Stimulated activated CD4-positive, alpha-beta T cell treated with anti-CD3 and anti-CD28 coated beads, Interleukin-1b, Interleukin-23, amount 100 ng/mL, for 24 hours (primary cell): Measurements from ENCODE around the gene RHOG.
"Not testable (repeated sequence)": the region's sequence is repeated elsewhere in the genome, so short reads cannot be mapped to it uniquely, and the experiment has no call there.

Source experiments
- DNase-seq, 4 experiments: peaks; one replicate each; pipeline ENCODE4 v3.0.0-alpha.2; 2020; ENCODE audit warnings: low read depth in 4 of 4, low spot score in 1 of 4

The RHOG gene

DNA sequence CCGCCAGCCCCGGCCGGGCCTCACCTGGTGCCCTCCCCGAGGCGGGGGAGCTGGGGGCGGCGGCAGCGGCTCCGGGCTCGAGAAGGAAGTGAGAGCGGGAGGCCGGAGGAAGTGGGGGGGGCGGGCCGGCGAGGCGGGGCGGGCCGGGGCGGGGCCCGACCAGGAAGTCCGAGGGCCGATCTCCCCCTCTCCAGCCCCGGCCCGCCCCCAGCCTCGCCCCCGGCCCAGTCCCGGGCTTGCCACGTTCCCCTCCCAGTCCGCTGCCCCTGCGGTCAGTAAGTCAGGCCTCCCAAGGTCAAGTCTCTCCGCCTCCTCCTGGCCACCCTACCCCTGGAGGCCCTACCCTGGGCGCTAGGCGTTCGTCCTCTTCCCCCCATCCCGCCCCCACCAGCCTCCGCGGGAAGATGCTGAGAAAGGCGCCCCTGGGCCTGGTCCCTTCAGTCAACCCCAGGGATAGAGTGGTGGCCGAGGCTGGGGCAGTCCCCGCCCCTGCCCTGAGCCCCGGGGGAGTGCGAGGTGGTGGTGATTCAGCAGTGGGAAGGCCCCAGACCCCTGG lies at the start of gene RHOG:
TSS of gene RHOG (minus strand) at position 90 of the 556 bp plus-strand sequence. CDS start 12,821 bp downstream, outside the sequence.
- DNase-seq = peak in 3 of 4 experiments; percentile 45 to 93 (median 52)

DNA sequence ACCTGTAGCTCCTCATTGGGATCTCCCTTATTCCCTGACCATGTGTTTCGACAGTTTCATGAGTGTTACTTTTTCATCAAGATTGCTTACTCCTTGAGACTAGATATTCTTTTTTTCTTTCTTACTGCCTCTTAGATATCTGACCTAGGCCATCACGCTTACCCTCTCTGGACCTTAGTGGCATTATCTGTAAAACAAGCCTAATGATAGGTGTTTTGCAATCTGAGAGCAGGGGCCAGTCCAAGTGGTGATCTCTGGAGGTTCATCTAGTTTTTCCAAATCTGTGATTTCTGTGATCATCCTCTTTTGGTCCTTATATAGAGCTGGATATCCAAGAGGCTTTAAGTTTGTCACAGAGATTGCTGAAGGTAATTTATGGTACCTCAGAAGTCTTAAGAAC lies 49.3 kb upstream of the RHOG start:
- DNase-seq = no peak

DNA sequence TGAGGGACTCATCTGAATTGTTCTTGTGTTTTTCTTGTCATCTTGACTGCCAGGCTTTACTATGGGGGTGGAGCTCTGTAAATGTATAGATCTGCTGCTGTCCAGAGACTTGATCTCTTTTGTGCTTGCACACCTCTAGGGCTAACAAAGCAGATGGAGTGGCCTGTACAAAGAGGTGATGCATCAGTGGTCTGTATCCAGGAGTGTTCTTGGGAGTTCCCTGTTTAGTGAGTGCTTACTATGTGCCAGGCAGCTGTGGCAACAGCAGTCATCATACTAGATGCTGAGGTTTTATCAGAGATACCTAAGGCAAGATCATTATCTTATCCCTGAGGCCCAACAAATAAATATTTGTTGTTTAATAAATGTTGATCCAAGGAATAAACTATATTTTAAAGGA lies 48.1 kb upstream of the RHOG start:
- DNase-seq = no peak

DNA sequence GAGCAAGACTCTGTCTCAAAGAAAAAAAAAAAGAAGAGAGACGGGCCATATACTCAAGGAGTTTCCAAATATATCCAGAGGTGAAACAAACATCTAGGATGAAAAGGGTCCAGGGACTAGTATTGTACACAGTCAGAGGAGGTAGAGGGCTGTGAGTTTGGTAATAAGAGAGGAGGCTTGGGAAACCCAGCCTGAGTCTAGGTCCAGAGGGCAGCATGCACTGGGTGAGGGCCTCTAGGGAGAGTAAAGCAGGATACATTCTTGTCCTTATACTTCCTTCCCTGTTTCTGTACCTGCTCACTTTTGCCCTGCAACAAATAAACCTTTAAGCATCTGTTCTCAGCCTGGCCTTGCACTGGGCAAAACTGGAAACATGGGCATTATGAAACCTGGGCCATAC lies 46.2 kb upstream of the RHOG start:
- no peak for DNase-seq

DNA sequence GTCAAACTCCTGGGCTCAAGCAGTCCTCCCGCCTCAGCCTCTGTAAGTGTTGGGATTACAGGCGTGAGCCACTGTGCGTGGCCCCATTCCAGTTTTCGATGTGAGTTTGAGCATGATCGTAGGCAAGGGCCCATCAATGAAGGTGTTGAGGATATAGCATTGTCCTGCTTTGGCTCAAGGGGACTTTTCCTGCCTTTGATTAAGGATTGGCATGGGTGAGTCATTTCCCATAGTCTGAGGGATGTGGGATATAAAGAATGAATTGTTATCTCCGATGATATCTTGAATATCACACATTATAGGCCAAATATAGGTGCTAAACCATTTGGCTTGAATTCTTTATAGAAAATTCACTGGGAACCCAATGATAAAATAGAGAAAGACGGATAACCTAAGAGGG lies 45.1 kb upstream of the RHOG start:
- no peak for DNase-seq

DNA sequence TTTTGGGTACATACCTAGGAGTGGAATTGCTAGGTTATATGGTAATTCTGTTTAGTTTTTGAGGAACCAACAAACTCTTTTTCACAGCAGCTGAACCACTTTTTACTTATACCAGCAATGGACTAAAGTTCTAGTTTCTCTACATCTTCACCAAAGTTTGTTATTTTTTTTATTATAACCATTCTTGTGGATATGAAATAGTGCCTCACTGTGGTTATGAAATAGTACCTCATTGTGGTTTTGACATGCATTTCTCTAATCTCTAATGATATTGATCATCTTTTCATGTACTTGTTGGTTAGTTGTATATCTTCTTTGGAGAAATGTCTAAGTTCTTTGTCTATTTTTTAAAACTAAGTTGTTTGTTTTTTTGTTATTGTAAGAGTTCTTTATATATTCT lies 41.9 kb upstream of the RHOG start:
- DNase-seq = no peak

DNA sequence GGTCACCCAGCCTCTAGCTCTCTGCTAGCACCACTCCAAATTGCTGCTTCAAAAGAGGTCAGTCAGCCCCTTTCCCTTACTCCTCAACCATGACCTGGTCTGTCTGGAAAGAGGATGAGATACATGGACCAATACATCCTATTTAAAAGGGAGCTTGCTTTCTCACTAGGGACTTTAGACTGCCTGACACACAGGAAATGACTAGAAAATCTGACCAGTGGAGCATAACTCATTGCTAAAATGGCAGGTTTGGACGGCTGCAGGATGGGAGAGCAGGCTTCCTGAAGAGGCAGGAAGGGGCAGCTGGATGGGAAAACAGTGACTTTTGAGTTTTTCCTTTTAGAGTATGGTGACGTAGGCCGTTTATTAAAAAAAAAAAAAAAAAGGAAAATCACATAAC lies 40.0 kb upstream of the RHOG start:
- DNase-seq = no peak

DNA sequence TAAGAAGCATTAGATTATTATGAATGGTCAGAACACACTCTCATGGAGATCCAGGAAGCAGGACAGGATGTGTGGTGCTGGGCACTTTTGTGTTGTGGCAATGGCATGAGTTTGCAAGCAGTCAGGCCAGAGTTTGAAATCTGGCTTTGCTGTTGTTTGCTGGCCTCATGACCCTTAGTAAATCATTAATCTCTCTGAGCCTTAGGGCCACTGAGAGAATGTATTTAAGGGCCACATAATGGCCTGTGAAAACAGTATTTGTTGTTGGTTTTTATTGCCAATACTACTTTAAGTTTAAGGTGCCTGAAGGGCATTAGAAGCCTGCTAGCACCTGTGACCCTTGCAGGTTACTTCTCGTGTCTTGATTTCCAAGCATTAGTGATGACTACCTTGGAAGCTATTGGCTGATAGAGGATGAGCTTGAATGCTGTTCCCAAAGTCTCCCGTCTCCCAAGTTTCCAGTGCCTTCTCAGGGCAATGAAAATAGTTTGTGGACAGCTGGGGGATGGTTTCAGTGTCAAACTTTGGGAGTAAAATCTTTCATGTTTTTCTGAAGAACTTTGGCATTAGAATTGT lies 39.3 kb upstream of the RHOG start:
- no peak for DNase-seq

DNA sequence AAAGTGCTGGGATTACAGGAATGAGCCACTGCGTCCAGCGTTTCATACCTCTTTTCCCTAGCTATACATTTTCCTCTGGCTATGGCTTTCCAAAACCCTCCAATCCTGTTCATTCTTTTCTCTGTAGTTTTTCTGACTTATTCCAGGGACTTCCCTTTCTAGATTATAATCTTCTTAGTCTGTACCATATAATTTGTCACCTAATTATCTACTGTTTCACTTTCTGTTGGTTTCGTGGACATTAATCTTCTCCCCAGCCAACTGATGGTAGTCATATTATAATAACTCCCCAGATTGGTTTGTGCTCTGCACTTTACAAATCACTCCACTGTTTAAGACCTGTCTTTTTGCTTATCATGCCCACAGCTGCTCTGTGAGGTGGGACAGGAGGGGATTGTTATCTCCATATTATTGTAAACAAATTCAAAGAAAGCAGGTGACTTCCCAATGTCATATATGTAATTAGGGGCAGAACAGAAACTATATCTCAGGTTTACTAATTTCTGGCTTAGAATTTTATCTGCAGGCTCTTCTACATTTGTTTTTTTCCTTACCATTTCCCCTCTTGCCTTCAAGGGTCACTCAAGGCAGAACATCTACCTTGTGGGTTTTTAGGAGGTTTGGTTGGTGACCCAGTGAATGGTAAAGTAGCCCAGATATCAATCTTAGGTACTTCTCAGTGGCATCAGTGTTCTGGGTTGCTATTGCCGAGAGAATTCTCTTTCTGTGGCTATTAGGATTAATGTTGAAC lies 38.6 kb upstream of the RHOG start:
- no peak for DNase-seq

DNA sequence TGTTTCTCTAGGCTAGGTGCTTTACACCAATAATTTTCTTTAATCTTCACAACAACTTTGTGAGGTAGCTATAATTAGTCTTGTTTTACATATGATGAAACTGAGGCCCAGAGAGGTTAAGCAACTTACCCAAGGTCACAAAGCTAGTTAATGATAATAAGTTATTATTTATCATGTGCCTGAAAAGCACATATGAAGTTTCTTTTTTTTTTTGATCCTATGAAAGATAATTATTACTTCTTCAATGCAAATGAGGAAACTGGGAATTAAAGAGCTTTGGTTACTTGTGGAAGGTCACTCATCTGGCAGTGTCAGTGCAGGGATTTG lies 37.5 kb upstream of the RHOG start:
- DNase-seq = no peak

DNA sequence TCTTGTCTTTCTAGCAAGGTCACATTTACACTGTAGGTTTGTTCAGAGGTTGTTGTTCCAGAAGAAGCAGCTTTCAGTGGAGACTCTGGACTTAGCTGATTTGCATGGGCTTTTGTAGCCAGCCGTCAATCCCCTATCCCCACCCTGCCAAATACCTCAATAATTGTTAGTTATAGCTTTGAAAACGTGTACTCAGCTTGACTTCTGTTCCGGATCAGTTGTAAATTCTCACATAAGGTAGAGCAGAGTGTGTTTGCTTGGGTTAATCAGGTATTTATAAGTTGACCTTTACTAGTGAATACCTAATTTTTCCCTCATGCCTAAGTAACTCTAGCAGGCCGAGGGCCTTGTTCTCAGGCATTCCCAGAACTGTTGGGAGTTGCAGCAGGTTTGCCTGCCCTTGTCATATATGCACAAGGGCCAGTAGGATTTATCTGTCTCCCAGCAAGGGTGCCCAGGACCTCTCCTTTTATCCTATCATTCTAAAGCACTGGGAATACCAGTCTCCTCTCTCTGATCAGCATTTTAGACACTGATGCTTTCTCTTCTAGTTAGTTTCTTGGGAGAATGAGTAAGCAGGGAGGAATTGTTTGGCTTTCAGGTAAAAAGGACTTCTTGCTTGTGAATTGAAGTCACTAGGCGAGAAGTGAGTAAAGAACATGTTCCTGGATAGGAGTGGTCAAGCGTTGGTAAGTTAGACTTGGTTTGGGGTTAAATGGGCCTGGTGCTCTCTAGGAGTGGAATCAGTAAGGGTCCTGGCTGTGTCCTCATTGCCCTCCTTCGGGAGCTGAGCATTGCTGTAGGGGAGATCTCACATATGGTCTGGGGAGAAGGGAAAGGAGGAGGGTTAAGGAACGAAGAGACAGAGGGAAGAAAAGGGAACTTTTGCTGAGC lies 36.9 kb upstream of the RHOG start:
- no peak for DNase-seq

DNA sequence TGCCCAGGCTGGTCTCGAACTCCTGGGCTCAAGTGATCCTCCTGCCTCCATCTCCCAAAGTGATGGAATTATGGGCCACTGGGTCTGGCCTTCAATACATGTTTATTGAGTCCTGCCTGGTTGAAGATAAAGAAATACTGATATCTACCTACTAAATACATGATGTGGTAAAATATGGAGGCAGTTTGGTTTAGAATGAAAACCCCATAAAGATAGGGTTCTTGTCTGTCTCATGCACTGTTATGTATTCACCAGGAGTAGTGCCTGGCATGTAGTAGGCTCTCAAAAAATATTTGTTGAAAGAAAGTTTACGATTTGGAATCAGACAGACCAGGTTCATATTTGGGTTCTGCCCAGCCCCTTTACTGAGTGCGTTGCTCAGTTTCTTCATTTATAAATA lies 35.9 kb upstream of the RHOG start:
- no peak for DNase-seq

DNA sequence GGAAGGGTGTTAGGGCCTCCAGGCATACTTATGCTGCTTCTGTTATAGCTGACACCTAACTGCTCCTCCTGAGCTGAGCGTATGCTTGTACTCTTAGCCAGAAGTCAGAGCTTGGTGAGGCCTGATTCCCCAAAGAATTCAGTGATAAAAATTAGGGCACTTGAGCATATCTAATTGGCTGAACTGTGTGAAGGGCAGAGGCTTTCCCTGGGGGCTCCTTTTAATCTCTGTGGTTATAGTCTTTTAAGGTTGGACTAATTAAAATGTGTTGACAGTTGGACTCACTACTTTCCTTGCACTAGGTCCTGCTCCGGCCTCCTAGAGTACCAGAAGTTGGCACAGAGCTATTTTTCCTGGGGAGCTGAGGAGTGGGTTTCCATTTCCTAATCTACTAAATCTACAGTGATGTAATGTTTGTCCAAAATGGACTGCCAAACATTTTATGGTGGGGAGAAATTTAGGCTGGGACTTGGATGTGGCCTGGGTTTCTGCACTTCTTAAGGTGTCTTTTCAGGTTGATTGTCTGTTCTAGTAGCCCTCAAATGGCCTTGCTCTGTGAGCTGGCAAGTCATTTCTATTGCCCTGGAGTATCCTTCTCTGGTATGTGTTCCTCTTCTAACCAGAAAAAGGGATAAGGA lies 33.1 kb upstream of the RHOG start:
- DNase-seq = no peak

DNA sequence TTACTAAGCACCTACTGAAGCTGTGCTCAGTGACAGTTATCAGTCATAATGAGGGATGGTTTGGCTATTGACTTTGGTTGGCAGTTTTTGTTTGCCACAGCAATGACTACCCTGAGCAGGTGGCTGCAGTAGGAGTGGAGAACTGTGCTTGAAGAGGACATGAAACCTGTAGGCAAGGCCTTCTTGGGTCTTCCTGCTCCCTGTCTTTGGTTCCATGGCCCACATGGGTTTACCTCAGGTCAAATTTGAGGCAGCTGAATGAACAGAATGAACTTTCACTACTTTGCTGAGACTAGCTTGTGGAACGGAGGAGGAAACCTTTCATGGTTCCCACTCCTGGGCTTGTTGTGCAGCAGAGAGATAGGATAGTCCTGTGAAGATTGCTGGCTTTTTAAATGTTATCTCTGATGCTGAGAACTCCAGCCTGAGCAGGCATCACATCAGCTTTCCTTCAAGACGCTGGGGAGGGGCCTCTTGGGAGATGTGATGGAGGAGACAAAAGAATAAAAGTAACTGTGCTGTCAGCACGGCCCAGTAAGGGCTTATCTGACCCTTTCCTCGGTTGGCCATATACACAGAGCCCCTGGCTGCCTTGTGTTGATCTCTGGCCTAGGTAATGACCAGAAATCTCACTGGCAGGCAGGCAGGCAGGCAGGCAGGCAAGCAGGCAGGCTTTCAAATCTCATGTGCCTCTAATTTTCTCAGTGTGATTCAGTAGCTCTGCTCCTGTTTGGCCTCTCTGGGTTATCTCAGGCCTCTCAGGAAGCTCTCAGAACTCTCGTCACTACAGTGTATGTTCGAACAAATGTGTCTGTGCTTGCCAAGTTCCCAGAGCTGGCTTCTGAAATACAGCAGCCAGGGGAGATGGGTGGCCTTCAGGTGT lies 26.7 kb upstream of the RHOG start:
- no peak for DNase-seq

DNA sequence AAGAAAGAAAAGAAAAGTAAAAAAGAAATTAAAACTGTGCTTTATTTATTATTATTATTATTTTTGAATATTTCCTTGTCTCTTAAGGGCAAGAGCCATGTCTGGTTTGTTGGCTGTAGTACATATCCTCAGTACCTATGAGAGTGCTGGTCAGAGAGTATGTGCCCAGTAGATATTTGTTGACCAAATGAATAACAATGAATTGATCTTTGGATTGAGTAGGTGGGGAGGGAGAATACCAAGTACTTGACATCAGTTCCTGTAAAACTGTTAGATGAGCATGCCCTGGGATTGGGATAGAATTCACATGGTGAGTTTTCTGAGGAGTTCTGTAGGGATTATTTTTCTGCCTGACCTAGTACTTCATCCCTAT lies 26.1 kb upstream of the RHOG start:
- DNase-seq = no peak

DNA sequence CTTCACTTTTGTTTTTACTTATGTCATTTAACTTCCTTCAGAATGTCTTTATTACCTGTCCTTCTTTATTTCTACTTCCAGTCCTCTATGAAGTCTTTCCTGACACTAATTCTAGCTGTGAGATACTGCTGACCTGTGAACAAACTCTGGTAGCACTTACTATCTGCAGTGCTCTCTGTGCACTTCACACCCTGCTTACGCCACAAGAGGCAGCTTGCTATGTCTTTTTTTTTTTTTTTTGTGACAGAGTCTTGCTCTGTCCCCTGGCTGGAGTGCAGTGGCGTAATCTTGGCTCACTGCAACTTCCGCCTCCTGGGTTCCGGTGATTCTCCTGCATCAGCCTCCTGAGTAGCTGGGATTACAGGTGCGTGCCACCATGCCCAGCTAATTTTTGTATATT lies 25.4 kb upstream of the RHOG start:
- DNase-seq = no peak

DNA sequence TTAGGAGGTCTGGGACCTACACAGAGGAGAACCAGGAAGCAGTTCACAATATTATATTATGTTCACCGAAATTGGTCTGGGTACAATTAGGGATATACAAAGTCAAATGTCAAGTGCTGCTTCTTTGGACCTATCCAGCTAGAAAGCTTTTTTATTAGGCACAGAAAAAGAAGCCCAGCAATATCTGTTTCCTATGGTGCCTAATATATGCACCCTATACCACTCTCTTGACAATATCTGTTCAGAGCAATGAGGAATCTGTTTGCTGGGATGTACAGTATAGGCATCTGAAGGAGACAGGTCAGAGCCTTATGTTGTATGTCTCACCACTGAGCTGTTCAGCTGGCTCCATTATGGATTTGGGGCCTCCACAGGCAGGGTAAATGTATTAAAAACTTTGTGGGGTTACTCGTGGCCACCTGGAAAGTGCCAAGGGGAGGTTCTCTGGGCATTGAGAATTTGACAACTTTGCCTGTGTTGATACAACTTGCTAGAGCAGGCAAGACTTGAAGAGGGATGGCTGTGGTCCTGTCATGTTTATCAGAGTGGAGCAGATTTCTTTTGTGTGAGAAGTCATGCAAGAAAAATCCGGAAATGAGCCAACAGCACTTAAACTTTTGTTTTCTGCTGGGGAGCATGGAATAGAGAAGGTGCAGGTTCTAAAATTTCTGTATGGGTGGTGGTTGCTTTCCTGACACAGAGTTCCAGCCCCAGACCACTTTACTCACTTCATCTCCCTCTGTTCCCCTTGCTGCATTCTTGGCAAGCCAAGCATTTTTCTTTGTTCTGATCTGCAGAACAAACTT lies 24.8 kb upstream of the RHOG start:
- no peak for DNase-seq

DNA sequence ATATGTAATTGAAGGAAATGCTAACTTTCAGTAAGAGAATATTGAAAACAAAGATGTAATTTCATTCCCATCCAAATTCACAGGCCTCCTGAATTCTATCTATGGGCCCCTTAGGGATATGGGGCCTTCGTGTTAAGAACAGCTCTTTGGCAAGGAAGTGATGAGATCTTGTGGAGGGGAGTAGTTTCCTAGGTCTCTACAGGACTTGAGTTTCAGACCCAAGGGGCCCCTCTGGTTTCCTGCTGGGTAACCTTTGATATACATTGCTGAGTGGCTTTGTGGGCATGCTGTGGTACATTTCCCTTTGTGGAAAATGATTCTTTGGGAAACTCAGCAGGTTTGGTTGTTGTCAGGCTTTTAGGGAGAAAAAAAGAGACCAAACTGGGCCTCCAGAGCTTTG lies 20.9 kb upstream of the RHOG start:
- no peak for DNase-seq

DNA sequence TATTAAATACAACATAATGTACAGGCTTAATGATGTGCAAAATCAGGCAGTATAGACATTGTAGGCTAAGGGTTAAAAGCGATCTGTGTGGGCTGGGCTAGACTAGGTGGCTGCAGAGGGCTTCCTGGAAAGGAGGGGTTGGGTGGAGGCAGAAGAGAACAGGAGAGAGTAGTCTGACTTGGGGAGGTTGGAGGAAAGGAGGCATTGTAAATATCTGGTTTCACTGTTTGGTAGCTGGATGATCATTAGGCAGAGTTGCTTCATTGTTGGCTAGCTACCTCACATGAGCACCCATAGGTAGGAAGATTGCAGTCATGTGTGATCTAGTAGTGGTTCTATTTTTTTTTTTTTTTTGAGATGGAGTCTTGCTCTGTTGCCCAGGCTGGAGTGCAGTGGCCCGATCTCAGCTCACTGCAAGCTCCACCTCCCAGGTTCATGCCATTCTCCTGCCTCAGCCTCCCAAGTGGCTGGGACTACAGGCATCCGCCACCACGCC lies 20.2 kb upstream of the RHOG start:
- DNase-seq = not testable (repeated sequence)

DNA sequence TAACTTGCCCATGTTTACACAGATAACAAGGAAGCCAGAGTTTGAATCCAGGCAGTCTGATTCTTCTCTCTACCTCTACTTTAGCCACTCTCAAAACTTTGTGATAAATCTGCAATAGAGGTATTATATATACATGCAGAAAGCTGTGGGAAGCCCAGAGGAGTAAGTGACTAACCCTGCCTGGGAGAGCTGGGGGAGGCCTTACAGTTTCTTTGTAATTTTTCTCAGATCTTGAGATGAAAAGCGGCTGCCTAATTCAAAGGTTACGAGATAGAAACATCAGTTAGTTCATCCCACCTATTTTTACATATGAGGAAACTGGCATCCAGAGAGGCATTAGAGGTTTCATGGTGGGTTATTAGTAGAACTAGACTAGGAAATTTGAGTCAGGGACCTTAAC lies 19.6 kb upstream of the RHOG start:
- DNase-seq = no peak
